ENCODE measurements around the gene SLC30A1.

- TF ChIP-seq POLR2A (IDR thresholded peaks at IDR 0.05) (no peak), CTCF (IDR thresholded peaks at IDR 0.05) (no peak), POLR2AphosphoS5 (IDR thresholded peaks at IDR 0.05) (no peak), EP300 (IDR thresholded peaks at IDR 0.05) (no peak)
These were observed 24.8 kb upstream of the SLC30A1 start for GRCh38 chr1:211603713-211604112.

Data from sigmoid colon (tissue), 4 donors.